ENCODE measurements around the gene SLC26A9. TPM values are rescaled to one million over a fixed set of nuclear protein-coding genes. Genes with fewer than 3 reads are reported as not detected.

SLC26A9 gene
- total and polyA plus RNA-seq, 2 experiments from 2014 or later: not detected

GRCh38 chr1:205914155-205914507, 29.1 kb downstream of the SLC26A9 start:
- TF ChIP-seq ZNF114 (CRISPR knock-in tag; IDR thresholded peaks at IDR 0.05): no peak
- TF ChIP-seq CREB1 (CRISPR knock-in tag; IDR thresholded peaks at IDR 0.05; ENCODE audit: low read depth): no peak
- no peak for TF ChIP-seq REST (IDR thresholded peaks at IDR 0.05; ENCODE audit: unreplicated experiment)
- no peak for TF ChIP-seq STAT1 (IDR thresholded peaks at IDR 0.05; ENCODE audit: unreplicated experiment)
- no peak for TF ChIP-seq NANOG (IDR thresholded peaks at IDR 0.05; ENCODE audit: borderline replicate concordance)
- TF ChIP-seq ZNF462 (CRISPR knock-in tag; IDR thresholded peaks at IDR 0.05): no peak
- TF ChIP-seq JUNB (IDR thresholded peaks at IDR 0.05; ENCODE audit: unreplicated experiment): no peak
- TF ChIP-seq ZNF331 (CRISPR knock-in tag; IDR thresholded peaks at IDR 0.05; ENCODE audit: low read depth): no peak
- H2AFZ ChIP-seq: no peak overlapping the region
- Mint-ChIP-seq H3K27me3 (ENCODE audit: insufficient read depth, low read depth, poor library complexity) (peaks cover 11% of the 10 kb centered on the region), H3K36me3 (ENCODE audit: low read depth) (no peaks in the 10 kb centered on the region), H3K9me3 (no peaks in the 10 kb centered on the region), H3K4me3 (no peak overlapping the region), H3K4me1 (peaks cover 17% of the 10 kb centered on the region), H3K27ac (no peak overlapping the region)
- no peaks in the 10 kb centered on the region for H4K20me1 ChIP-seq (replicated peaks; ENCODE audit: insufficient read depth)
- H3K4me2 ChIP-seq: no peak overlapping the region
- H3F3A ChIP-seq (replicated peaks; ENCODE audit: low read depth): no peaks in the 10 kb centered on the region
- ATAC-seq: no peak
- H3K9me2 ChIP-seq (ENCODE audit: insufficient read depth): 0 out of 2 replicates have a peak, but pooled peaks cover 3% of the 10 kb centered on the region
- no peaks in the 10 kb centered on the region for H3K79me2 ChIP-seq (replicated peaks; ENCODE audit: insufficient read depth)
- no peak for DNase-seq (ENCODE audit: low spot score)
- H3K4me1 ChIP-seq (ENCODE audit: insufficient read depth): no peaks in the 10 kb centered on the region
- H3K4me3 ChIP-seq: no peak overlapping the region
- no peaks in the 10 kb centered on the region for H3K27me3 ChIP-seq (ENCODE audit: insufficient read depth)
- H3K27ac ChIP-seq (ENCODE audit: low read depth): no peak overlapping the region
- H3K36me3 ChIP-seq (ENCODE audit: insufficient read depth): no peaks in the 10 kb centered on the region

Data from GM23338 (cell line).